ENCODE data around the gene JRKL. TPM values are rescaled to one million over a fixed set of nuclear protein-coding genes. Genes with fewer than 3 reads are reported as not detected.

JRKL gene
- total and polyA plus RNA-seq, 2 of the 13 experiments (the other 11 are each of a cell fraction or from before 2014, with no cell fraction given) = 3.2 to 4.5 TPM

GRCh38 chr11:96389720-96390487 is at the start of gene JRKL, which contains the start of gene CCDC82 (continued):
- peak; percentile 76 for TF ChIP-seq NFAT5 (CRISPR knock-in tag; IDR thresholded peaks at IDR 0.05)
- no peak for TF ChIP-seq DNMT3B (CRISPR knock-in tag; conservative IDR thresholded peaks at IDR 0.05)
- no peak for TF ChIP-seq ZNF512 (CRISPR knock-in tag; IDR thresholded peaks at IDR 0.05)
- no peak for TF ChIP-seq GATAD2A (CRISPR knock-in tag; IDR thresholded peaks at IDR 0.05)
- no peak for TF ChIP-seq ZNF451 (CRISPR knock-in tag; IDR thresholded peaks at IDR 0.05)
- 0 out of 2 replicates have a peak, but pooled peaks have one; percentile 13 for TF ChIP-seq ZNF143 (CRISPR knock-in tag; IDR thresholded peaks at IDR 0.05)
- no peak for TF ChIP-seq ZFYVE20 (CRISPR knock-in tag; IDR thresholded peaks at IDR 0.05; ENCODE audit: borderline replicate concordance, low read depth)
- no peak; the same call in 1 of the 2 replicates for TF ChIP-seq MYPOP (CRISPR knock-in tag; IDR thresholded peaks at IDR 0.05)
- peak; percentile 37 for TF ChIP-seq SALL2 (CRISPR knock-in tag; IDR thresholded peaks at IDR 0.05)
- peak; percentile 83 for TF ChIP-seq PHF8 (CRISPR knock-in tag; IDR thresholded peaks at IDR 0.05)
- 0 out of 2 replicates have a peak, but pooled peaks have one; percentile 67 for TF ChIP-seq ZNF343 (CRISPR knock-in tag; IDR thresholded peaks at IDR 0.05)
- TF ChIP-seq CENPBD1 (CRISPR knock-in tag; IDR thresholded peaks at IDR 0.05; ENCODE audit: borderline replicate concordance, low read depth) = no peak
- no peak for TF ChIP-seq BCLAF1 (IDR thresholded peaks at IDR 0.05)
- TF ChIP-seq PRDM4 (CRISPR knock-in tag; IDR thresholded peaks at IDR 0.05; ENCODE audit: borderline replicate concordance) = no peak

Measured in HepG2 (cell line).